ENCODE measurements around the gene MON1B.

Gene MON1B

DNA sequence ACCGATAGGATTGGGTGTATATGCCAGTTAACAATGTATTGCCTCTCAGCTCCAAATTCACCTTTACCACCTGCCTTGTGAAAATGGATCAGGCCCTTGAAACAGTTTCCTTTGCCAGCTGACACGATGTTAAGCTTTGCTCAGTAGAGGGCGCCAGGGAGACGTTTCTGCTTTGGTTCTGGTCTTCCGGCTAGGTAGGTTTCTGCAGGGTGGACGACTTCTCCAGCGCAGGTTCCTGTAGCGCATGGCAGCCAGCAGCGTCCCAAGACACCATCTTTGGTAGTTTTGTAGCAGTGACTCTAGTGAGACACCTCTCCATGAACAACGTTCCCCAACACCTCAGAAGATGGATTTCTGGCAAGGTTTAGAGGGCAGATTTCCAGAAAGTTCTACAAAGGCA lies 32.2 kb downstream of the MON1B start:
- no peak for DNase-seq (ENCODE audit: extremely low spot score)
- POLR2A ChIA-PET: no interaction called here

GRCh38 chr16:77225182-77225581 lies 34.2 kb downstream of the MON1B start:
- no peak for DNase-seq (ENCODE audit: extremely low spot score)
- POLR2A ChIA-PET: no interaction called here
- CTCF ChIA-PET: interaction anchor here (3.5 kb wide), 1 partner anchor 11 kb away, joined by 17 read pairs; no protein-coding TSS in a partner anchor
- TF ChIP-seq, protein P1, sequence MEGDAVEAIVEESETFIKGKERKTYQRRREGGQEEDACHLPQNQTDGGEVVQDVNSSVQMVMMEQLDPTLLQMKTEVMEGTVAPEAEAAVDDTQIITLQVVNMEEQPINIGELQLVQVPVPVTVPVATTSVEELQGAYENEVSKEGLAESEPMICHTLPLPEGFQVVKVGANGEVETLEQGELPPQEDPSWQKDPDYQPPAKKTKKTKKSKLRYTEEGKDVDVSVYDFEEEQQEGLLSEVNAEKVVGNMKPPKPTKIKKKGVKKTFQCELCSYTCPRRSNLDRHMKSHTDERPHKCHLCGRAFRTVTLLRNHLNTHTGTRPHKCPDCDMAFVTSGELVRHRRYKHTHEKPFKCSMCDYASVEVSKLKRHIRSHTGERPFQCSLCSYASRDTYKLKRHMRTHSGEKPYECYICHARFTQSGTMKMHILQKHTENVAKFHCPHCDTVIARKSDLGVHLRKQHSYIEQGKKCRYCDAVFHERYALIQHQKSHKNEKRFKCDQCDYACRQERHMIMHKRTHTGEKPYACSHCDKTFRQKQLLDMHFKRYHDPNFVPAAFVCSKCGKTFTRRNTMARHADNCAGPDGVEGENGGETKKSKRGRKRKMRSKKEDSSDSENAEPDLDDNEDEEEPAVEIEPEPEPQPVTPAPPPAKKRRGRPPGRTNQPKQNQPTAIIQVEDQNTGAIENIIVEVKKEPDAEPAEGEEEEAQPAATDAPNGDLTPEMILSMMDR (IDR thresholded peaks at IDR 0.05; ENCODE audit: control extremely low read depth, extremely low read depth, low read depth, missing control alignments): no peak

More for the DNA sequence above, 32.2 kb downstream of the MON1B start:
- CTCF ChIA-PET: interaction anchor here (1.1 to 3.5 kb wide), 7 partner anchors 8 to 362 kb away, joined by 3 to 17 read pairs (median 6); no protein-coding TSS in a partner anchor
- TF ChIP-seq, protein P1 (IDR thresholded peaks at IDR 0.05; ENCODE audit: control extremely low read depth, extremely low read depth, low read depth, missing control alignments): peak; percentile 35

GRCh38 chr16:77227745-77228144 lies 36.8 kb downstream of the MON1B start:
- TF ChIP-seq, protein P1 (IDR thresholded peaks at IDR 0.05; ENCODE audit: control extremely low read depth, extremely low read depth, low read depth, missing control alignments): no peak
- no peak for DNase-seq (ENCODE audit: extremely low spot score)
- POLR2A ChIA-PET: no interaction called here
- CTCF ChIA-PET: interaction anchor here (1.4 to 4.9 kb wide), 3 partner anchors 9 to 356 kb away, joined by 3 to 59 read pairs (median 6); no protein-coding TSS in a partner anchor

GRCh38 chr16:77231047-77231446 lies 40.1 kb downstream of the MON1B start:
- ChIA-PET CTCF (interaction anchor here (0.9 to 4.9 kb wide), 3 partner anchors 9 to 353 kb away, joined by 3 to 59 read pairs (median 4); no protein-coding TSS in a partner anchor), POLR2A (no interaction called here)
- TF ChIP-seq, protein P1 (IDR thresholded peaks at IDR 0.05; ENCODE audit: control extremely low read depth, extremely low read depth, low read depth, missing control alignments): no peak
- DNase-seq (ENCODE audit: extremely low spot score): no peak

- POLR2A ChIA-PET: no interaction called here
- CTCF ChIA-PET: interaction anchor here (3.8 to 7.3 kb wide), 2 partner anchors 352 to 769 kb away, joined by 11 to 184 read pairs; no protein-coding TSS in a partner anchor
- no peak for DNase-seq (ENCODE audit: extremely low spot score)
- TF ChIP-seq, protein P1 (IDR thresholded peaks at IDR 0.05; ENCODE audit: control extremely low read depth, extremely low read depth, low read depth, missing control alignments): no peak
These were observed 43.0 kb downstream of the MON1B start for GRCh38 chr16:77233799-77234519.

DNA sequence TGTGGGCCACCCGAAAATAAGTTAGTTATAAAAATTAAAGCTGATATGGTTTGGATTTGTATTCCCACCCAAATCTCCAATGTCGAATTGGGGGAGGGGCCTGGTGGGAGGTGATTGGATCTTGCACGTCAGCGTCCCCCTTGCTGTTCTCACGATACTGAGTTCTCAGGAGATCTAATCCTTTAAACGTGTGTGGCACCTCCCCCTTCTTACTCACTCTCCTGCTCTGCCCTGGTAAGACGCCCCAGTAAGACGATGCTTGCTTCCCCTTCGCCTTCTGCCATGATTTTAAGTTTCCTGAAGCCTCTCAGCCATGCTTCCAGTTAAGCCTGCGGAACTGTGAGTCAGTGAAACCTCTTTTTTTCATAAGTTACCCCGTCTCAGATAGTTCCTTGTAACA lies 43.6 kb downstream of the MON1B start:
- TF ChIP-seq, protein P1 (IDR thresholded peaks at IDR 0.05; ENCODE audit: control extremely low read depth, extremely low read depth, low read depth, missing control alignments): no peak
- CTCF ChIA-PET: interaction anchor here (3.8 to 7.3 kb wide), 2 partner anchors 351 to 768 kb away, joined by 11 to 184 read pairs; no protein-coding TSS in a partner anchor
- no peak for DNase-seq (ENCODE audit: extremely low spot score)
- POLR2A ChIA-PET: no interaction called here

Measured in GM10248 (cell line).